ENCODE data around the gene EDN3.
"Not testable (repeated sequence)": the region's sequence is repeated elsewhere in the genome, so short reads cannot be mapped to it uniquely, and the experiment has no call there.

Gene EDN3

DNA sequence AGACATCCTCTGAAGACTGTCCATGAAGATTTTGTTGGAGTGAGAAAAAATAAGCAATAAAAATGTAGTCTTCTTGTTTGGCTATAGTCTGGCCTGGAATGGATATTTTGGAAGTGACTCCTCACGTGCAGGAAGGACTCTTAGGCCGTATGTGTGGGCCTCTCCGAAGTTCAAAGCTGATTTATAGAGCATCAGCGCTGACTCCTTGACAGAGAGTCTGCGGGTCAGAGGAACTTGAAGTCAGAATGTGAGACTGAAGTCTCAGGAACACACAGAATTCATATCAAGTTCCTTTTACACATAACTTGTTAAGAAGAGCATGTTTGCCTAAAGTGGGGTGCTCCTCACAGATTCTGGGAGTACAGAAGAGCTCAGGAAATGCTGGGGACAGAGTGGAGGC lies 36.1 kb downstream of the EDN3 start:
- DNase-seq (ENCODE audit: low read depth in 2 of 2), result no peak

DNA sequence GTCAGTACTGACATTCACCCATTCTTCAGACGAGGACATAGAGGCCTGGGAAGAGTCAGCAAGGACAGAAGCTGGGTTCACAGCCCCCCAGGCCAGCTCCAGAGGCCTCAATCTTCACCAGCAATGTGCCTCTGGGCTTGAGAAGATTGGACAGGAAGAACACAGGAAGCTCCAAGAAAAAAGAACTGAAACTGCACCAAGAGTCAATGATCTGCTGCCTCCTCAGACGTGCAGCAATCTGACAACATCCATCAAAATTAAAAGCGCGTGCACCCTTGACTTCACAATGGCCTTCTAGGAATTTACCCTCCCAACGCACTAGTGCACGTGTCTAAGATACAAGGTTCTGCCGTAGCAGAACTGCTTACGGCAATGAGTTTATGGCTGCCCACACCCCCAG lies 38.0 kb downstream of the EDN3 start:
- DNase-seq (ENCODE audit: low read depth in 2 of 2), result not testable (repeated sequence)

DNA sequence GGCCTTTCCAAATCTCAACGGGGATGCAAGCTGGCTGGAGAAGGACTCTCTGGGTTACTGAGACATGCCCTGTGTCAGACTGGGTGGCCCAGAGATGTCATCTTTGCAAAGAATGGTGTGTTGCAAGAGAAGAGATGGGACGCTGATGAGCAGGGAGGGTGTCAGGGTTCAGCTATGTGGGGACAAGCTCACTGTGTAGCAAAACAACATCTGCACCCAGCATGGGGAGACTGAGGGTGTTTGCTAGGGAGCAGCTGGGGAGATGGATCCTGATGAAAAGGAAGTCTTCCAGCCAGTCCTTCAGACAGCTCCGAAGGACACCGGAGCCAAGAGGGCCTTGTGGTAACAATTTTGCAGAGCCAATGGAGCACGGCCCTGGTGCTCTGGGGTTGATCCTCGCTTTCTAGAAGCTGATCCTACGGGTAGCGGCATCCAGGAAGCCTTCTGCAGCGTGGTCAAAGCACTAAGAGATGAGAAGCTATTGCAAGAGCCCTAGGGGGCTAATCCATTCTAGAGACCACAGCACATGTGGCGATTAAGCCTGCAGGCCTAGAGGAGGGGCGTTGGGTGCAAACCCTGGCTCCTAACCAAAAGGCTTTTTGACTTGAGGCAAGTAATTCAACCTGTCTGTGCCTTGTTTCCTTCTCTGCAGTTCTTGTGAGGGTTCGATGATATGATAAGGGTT lies 39.9 kb downstream of the EDN3 start:
- no peak for DNase-seq (ENCODE audit: low read depth in 2 of 2)

DNA sequence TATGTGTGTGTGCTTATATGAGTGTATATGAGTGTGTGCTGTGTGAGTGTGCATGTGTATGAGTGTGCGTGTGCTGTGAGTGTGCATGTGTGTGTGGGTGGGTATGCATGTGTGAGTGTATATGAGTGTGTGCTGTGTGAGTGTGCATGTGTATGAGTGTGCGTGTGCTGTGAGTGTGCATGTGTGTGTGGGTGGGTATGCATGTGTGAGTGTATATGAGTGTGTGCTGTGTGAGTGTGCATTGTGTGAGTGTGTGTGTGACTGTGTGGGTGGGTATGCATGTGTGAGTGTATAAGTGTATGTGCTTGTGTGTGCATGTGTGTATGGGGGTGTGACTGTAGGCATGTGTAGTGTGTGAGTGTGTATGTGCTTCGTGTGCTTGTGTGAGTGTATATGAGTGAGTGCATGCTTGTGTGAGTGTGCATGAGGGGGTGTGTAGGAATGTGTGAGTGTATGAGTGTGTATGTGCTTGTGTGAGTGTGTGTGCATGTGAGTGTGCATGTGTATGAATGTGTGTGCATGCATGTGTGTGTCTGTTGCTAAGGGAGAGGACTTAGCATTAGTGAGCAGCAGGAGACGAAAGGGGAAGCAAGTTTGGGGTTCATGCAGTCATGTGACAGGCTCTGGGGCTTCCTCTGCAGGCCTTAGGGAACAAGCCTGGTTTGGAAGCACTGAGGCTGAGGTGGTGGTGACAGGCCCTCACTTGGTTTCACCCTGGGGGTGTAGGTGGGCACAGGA lies 41.0 kb downstream of the EDN3 start:
- not testable (repeated sequence) for DNase-seq (ENCODE audit: low read depth in 2 of 2)

DNA sequence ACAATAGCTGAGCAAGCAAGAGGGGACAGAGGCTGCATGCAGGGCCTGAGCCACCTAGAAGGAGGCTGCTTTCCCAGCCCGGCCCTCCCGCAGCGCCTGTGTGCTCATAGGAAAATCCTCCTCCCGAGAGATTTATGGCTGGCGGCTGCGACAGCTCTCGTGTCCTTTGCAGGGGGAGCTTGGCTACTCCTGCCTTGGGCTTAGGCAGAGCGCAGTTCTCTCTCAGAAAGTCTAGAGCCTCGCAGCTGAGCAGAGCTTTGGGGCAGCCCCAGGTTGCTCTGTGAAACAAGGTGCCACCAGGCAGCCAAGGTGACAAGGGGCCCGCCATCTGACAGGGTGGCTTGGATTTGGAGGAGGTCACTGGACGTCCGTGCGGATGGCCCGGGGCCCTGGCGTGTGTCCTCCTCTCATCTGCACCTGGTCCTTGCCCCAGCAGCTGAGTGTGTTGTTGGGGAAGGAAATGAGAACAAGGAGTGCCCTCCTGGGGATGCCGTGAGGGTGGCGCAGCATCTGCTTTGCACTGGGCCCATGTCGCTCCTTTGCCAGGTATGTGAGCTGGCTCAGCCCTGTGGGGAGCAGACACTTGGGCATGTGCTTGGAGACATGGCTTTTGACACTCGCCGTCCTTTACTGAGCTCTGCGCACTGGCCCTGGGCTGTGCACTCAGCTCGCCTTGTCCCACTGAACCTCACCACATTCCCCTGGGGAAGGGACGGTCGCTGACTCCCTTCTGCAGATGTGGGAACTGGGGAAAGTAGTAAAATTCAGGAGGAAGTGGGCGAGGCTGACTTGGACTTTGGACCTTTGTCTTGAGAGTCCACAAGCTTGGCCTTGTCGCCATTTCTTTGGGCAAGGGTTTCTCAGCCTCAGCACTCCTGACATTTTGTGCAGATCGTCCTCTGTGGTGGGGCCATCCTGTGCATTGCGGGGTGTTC lies 41.9 kb downstream of the EDN3 start:
- no peak for DNase-seq (ENCODE audit: low read depth in 2 of 2)

DNA sequence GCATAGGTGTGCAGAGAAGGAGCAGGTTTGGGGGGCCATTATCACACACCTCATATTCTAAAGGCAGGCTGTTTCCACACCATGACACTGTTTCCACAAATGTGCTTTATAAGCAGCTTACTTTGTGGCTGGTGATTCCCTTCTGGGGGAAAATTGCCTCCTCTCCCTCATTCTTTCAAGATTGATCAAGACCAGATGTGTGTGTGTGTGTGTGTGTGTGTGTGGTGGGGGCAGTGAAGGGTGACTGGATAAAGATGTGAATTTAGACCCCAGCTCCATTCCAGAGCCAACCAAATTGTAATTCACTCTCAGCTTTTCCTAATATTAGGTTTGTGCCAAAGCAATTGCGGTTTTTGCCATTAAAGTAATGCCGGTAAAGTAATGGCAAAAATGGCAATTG lies 45.6 kb downstream of the EDN3 start:
- no peak for DNase-seq (ENCODE audit: low read depth in 2 of 2)

DNA sequence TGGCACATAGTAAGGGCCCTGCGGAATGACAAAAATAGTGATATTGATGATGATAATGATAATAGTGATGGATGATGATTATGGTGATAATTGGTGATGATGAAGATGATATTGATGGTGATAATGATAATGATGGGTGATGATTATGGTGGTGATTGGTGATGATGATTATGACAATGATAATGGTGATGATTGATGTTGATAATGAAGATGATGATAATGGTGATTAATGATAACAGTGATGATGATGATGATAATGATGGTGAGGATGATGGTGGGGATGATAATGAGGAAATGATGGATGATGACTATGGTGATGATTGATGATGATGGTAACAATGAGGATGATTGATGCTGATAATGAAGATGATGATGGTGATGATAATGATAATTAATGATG lies 48.9 kb downstream of the EDN3 start:
- DNase-seq (ENCODE audit: low read depth in 2 of 2), result no peak

DNA sequence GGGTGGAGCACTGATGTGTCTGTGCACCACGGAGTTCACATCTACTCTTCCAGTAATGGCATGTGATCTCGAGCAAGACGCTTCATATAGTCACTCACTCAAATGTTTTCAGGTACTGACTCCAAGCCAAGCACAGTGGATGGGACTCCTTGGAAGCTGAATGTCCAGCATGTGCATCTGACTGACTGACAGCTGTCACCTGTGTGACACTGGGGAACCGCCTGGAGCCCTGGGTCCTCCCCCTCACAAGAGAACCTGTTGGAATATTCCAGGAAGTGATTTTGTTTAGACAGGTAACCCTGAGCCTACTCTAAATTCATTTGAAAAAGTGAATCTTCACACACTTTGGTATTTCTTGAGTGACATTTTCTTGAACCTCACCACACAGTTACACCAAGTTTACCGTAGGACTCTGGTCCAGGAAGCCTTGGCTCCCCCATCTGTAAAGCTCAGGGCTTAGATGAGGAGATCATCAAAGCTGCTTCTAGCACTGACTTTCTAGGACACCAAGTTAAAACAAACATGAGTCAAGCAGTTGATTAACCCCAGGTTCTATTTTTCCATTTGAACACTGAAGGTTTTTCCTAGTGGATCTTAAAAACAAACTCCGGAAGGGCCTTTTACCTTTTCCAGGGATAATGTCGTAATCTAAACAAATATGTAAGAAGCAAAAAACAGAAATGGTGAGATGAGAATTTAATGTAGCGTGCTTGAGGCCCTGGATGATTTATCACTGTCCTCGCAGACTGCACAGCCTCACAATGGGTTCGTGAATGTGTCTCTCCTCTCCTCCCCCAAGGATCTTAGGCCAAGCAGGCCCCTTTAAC lies 50.1 kb downstream of the EDN3 start:
- DNase-seq (ENCODE audit: low read depth in 2 of 2), result no peak

DNA sequence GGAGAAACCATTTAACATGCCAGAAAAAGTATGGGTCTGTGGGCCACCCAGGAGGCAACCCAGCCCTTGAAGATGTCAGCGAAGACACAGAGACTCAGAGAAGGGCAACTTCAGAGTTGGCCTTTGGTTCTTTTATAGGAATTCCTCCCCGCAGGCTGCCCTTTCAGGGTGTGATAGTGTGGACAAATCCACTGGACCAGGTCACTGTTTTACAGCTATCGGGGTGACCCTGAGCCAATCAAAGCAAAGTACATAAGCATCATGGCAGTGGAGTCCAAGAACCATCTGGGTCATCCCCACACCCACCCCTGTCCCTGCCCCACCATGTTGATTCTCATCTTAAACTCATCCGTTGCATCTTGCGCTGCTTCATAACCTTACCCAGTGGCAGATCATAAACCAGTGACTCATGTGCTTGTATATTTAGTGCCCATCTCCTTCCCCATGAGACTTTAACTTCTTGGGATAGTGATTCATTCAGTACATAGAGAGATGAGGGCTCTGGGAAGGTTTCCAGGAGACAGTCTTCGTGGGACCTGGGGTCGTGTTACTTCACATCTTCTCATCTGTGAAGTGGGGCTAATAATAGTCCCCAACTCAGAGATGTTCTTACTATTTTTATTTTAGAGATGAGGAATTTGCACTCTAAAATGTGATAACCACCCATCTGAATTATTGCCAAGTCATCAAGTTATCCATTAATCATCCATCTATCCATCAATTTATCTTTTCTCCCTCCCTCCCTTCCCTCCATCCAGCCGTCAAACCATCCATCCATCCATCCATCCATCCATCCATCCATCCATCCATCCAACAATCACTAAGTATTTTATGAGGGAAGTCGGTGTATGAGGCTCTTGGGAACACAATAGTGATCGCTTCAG lies 51.0 kb downstream of the EDN3 start:
- no peak for DNase-seq (ENCODE audit: low read depth in 2 of 2)

DNA sequence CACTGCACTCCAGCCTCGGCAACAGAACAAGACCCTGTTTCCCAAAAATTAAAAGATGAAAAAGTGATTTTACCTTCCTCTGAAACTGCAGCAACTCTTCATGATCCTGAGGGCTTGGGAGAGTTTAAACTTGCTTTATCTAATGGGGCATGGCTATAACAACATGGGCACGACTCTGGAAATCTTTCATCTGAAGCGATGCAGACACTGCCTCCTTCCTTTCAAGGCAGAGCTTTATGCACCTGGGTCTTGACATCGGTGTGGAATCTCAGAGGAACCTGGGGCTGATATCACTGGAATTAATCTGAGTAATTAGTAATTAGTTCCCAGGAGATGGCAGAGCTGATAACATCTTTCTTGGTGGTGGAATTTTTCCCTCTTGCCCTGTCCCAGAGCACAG lies 52.1 kb downstream of the EDN3 start:
- no peak for DNase-seq (ENCODE audit: low read depth in 2 of 2)

DNA sequence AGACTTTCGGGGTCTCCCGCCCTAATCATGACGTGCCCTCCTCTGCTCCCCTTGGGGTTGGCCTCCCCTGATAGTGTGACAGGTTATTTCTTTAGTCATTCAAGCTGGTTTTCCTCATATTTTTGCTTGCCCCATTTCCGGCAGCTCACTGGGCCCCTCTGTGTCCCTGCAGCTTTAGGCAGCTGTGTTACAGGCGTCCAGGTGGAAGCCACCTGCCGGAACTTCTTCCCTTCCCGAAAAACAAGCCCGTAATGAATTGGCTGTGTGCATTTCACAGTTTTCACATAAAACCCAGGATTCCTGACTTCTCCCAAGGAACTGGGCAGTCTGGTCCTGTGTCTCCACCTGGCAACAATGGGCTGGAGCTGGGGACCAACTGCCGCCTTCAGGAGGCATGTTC lies 52.6 kb downstream of the EDN3 start:
- no peak for DNase-seq (ENCODE audit: low read depth in 2 of 2)

DNA sequence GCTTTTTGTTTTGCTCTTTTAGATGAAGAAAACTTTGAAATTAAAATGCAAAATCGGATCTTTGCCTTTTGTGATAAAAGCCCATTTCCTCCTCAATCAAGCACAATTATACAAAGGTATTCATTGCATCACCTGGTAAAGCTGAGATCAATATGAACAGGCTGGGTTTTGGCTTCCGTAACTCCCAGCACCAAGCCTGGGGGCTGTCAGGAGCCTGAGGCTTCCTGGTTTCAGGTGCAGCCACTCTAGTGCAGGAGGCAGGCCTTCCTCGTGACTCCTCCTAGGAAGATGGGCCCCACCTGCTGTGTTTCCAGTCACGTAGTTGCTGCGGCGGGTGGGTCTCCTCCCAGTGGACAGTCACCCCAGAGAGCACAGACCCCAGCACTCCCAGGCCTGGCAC lies 54.0 kb downstream of the EDN3 start:
- DNase-seq (ENCODE audit: low read depth in 2 of 2), result no peak

DNA sequence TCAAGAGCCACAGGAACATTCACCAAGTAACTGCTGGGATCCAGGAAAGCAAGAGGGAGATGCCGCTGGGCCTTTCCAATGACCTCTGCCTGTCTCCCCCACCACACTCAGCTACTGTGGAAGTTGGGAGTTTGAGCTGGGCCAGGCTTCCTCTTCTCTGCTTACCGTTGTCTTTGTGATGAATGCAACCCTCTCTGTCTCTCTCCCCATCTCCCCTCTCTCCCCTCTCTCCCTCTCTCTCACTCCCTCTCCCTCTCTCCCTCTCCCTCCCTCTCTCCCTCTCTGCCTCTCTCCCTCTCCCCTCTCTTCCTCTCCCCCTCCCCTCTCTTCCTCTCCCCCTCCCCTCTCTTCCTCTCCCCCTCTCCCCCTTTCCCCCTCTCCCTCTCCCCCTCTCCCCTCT lies 54.8 kb downstream of the EDN3 start:
- no peak for DNase-seq (ENCODE audit: low read depth in 2 of 2)

DNA sequence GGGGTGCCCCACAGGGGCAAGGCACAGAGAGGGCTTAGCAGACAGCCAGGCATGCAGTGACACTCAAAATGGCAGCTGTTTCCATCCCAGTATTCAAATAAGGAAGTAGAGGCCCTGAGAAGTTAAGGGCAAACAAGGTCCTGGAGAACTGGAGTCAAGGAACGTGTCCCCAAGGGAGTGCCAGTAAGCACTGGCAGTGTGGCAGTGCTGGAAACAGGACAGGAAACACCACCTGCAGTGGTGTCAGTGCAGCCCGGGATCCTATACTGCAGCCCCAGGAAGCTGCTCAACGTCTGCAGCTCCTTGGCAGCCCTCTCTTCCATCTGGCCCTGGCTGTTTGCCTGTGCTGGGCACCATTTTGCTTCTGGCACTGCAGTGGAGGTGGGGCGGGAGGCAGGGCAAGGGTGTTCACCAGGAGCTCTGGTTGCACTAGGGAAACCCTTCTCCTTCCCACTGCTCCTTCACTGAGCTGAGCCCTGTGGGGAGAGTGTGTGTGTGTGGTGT lies 56.3 kb downstream of the EDN3 start:
- no peak for DNase-seq (ENCODE audit: low read depth in 2 of 2)

DNA sequence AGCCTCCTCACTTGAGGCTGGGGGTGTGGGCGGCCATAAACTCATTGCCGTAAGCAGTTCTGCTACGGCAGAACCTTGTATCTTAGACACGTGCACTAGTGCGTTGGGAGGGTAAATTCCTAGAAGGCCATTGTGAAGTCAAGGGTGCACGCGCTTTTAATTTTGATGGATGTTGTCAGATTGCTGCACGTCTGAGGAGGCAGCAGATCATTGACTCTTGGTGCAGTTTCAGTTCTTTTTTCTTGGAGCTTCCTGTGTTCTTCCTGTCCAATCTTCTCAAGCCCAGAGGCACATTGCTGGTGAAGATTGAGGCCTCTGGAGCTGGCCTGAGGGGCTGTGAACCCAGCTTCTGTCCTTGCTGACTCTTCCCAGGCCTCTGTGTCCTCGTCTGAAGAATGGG lies 58.4 kb downstream of the EDN3 start:
- DNase-seq (ENCODE audit: low read depth in 2 of 2), result not testable (repeated sequence)

DNA sequence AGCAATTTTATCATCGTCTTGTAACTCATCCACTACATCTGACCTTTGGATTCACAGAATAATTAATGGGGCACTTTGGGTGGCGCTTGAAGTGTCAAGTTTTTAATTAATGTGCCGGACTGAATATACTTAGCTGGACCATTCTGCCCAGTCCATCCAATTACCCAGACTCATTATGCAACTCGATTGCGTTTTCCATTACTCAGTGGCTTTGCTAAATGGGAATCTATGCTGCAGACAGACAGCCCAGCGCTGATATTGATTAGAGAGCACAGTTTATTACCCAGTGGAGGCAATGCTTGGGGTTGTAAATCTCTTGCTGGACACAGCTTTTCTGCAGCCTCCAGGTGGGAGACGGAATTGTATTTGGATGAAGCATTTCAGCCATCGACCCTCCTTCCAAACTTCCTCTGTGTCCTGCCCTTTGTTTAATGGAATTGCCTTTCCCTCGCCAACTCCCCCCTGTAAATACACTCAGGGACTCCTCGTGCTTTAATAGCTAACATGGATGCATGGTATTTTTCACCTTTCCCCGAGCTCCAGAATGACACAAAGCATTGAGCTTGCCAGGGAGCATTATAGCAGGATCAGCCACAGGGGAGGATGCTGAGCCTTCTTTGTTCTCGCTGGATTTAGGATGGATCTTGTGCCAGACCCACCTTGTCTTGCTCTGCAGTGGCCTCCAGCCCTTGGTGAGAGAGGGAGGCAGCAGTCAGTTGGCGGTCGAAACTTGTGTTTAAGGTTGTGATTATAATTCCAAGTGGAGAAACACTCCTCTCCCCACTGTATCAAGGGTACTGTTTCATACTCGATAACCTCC lies 59.7 kb downstream of the EDN3 start:
- no peak for DNase-seq (ENCODE audit: low read depth in 2 of 2)

DNA sequence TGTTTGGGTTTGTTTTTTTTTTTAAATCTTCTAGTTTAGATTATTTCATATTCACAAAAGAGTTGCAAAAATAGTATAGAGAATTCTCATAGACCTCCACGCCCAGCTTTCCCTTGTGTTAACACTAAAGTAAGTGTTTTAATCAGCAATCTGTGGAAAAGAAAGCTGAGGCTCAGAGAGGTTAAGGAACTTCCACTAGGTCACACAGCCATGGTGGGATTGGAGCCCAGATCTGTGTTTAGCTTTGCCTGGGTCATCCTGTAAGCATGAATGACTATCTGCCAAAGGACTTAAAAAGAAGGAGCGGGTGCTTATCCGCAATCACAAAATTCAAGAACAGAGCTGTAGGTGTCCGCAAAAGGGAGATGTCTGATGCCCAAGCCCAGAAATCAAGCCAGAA lies 60.5 kb downstream of the EDN3 start:
- no peak for DNase-seq (ENCODE audit: low read depth in 2 of 2)

DNA sequence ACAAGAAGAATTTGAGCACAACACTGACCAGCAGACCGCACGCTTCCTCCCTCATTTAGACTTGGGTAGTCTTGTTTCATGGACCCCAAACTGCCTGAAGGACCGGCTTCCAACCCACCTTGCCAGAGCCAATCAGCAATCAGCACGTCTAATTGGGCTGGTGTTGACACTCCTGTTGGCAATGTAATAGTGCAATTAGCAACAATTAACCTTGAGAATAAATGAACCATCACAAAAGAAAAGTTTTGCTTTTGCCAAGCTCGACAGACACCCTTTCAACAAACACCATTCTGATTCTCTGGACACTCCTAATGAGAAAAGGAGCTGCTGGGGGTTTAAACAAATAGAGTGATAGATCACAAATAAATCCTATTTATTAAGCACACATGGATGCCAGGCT lies 61.0 kb downstream of the EDN3 start:
- no peak for DNase-seq (ENCODE audit: low read depth in 2 of 2)

DNA sequence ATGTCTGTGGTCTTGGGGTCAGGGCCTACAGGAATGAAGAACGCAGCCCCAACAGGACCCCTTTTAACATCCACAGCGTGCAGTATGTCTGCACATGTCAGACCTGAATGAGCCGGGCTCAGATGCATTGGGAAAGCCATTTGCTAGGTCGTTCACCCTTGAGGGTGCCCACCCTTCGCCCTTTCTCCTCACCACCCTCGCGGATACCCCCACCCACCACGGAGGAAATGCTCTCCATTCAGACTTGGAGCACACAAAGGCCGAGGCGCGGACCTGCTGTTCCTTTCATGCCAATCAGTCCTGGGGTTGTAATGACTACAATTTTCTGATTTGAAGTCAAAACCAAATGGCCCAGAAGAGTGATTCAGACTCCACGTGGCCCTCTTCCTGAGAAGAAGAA lies 62.7 kb downstream of the EDN3 start:
- no peak for DNase-seq (ENCODE audit: low read depth in 2 of 2)

DNA sequence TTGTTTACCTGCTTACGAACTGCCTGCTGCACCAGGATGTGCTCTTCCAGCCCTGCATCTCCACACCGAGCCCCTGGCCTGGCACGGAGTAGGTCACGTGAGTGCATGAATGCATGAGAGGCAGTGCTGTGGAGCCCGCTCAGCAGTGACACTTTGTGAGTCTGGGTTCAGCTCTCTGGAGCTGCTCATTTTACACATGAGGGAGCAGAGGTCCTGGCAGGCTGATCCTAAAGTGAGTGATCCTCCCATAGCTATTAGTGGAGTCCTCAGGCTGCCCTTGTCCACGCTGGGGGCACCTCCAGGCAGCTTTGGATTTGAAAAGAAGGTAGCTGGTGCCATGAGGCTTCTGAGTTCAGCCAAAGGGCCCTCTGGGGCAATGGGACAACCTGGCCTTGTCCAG lies 64.2 kb downstream of the EDN3 start:
- DNase-seq (ENCODE audit: low read depth in 2 of 2), result no peak

All from stimulated activated CD4-positive, alpha-beta T cell treated with anti-CD3 and anti-CD28 coated beads, Interleukin-4, amount 100 ng/mL, for 48 hours (primary cell).